Osteocyte (in vitro differentiated cells): ENCODE measurements around the gene NSMCE1. TPM values are rescaled to one million over a fixed set of nuclear protein-coding genes. Genes with fewer than 3 reads are reported as not detected.

ENCODE experiments used
- DNase-seq: peaks from one replicate; pipeline ENCODE4 v3.0.0; 2021; ENCODE audit warnings: mixed read lengths; ENCODE audit not compliant: unreplicated experiment; ENCODE audit errors: extremely low spot score
- H3K27ac Mint-ChIP-seq: one replicate; pipeline ENCODE4 v1.8.0; 2021; ENCODE audit warnings: mild to moderate bottlenecking, mixed read lengths; ENCODE audit not compliant: unreplicated experiment
- H3K27me3 Mint-ChIP-seq: one replicate; pipeline ENCODE4 v1.8.0; 2021; ENCODE audit warnings: mixed read lengths; ENCODE audit not compliant: unreplicated experiment
- H3K36me3 Mint-ChIP-seq: one replicate; pipeline ENCODE4 v1.8.0; 2021; ENCODE audit warnings: mixed read lengths; ENCODE audit not compliant: unreplicated experiment
- H3K4me1 Mint-ChIP-seq: one replicate; pipeline ENCODE4 v1.8.0; 2021; ENCODE audit warnings: mixed read lengths; ENCODE audit not compliant: unreplicated experiment
- H3K4me3 Mint-ChIP-seq: one replicate; pipeline ENCODE4 v1.8.0; 2021; ENCODE audit warnings: mild to moderate bottlenecking, moderate library complexity, mixed read lengths; ENCODE audit not compliant: unreplicated experiment
- H3K9me3 Mint-ChIP-seq: one replicate; pipeline ENCODE4 v1.8.0; 2021; ENCODE audit warnings: mixed read lengths; ENCODE audit not compliant: unreplicated experiment
- CTCF ChIP-seq: fragments of 200-600 bp; sonication (generic); IDR thresholded peaks from 2 replicates; pipeline ENCODE4 v1.5.0; 2021; ENCODE audit warnings: antibody characterized with exemption, mild to moderate bottlenecking, moderate library complexity
- total RNA-seq: library from RNA; stranded (reverse); gene quantifications from 2 replicates; pipeline ENCODE4 v1.2.1, GENCODE V29; 2021

NSMCE1 gene
- total RNA-seq, 1 donor from 2014 or later = 28.3 TPM

- Mint-ChIP-seq H3K9me3 (no peaks in the 10 kb centered on the region), H3K36me3 (no peaks in the 10 kb centered on the region), H3K27ac (no peak overlapping the region), H3K4me1 (no peaks in the 10 kb centered on the region), H3K27me3 (peaks cover 10% of the 10 kb centered on the region), H3K4me3 (no peak overlapping the region)
- no peak for DNase-seq
- TF ChIP-seq CTCF = no peak
Measured at GRCh38 chr16:27191352-27191924, 77.1 kb downstream of the NSMCE1 start.

DNA sequence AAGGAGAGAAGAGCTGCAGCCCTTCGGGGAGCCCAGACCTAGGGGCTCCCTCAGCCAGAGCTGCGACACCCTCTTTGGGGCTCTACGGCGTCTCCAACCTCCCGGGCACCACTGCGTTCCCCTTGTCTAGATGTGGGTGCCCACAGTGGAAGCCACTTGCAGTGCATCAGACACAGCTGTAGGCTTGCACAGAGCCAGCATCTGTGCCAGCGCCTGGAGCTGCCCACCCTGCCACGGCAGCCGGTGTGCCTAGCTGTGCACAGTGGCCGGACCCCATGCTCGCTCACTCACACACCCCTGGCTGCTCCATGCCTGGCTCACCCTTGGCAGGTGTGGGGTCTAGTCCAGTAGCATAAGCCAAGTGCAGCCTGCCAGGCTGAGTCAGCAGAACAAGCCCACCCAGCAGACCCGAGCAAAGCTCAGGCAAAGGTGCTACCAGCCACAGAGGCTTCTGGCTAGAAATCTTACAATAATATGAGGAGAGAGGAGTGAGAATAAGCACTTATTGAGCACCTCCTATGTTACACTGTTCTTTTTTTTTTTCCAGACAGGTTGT, 78.2 kb downstream of the NSMCE1 start:
- Mint-ChIP-seq H3K9me3 (no peaks in the 10 kb centered on the region), H3K36me3 (no peaks in the 10 kb centered on the region), H3K4me1 (no peaks in the 10 kb centered on the region), H3K27ac (no peak overlapping the region), H3K4me3 (no peak overlapping the region), H3K27me3 (peaks cover 5% of the 10 kb centered on the region)
- no peak for TF ChIP-seq CTCF
- DNase-seq = no peak

- Mint-ChIP-seq H3K36me3 (no peaks in the 10 kb centered on the region), H3K4me3 (no peak overlapping the region), H3K4me1 (no peaks in the 10 kb centered on the region), H3K27ac (no peak overlapping the region), H3K27me3 (no peaks in the 10 kb centered on the region), H3K9me3 (no peaks in the 10 kb centered on the region)
- no peak for TF ChIP-seq CTCF
- no peak for DNase-seq
Measured at GRCh38 chr16:27189335-27189972, 79.1 kb downstream of the NSMCE1 start.

- no peaks in the 10 kb centered on the region for H3K4me1 Mint-ChIP-seq
- H3K9me3 Mint-ChIP-seq = no peaks in the 10 kb centered on the region
- DNase-seq = no peak
- no peaks in the 10 kb centered on the region for H3K27me3 Mint-ChIP-seq
- H3K4me3 Mint-ChIP-seq = no peak overlapping the region
- no peaks in the 10 kb centered on the region for H3K36me3 Mint-ChIP-seq
- TF ChIP-seq CTCF = no peak
- H3K27ac Mint-ChIP-seq = no peak overlapping the region
Measured at GRCh38 chr16:27188633-27189032, 79.9 kb downstream of the NSMCE1 start.

DNA sequence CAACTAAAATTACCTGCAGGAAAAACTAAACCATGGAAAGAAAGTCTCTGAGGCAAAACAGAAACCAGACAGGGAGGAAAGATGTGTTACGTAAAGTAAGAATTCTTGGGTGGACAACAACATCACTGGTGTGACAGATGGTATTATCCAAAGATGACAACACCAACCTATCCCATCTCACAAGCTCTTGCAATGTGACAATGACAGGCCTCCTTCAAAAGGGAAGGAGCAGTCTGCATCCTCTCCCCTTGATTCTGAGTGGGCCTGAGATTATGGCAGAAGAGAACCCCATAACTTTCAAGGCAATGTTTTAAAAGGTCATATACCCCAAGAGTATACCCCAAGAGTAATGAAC, 82.8 kb downstream of the NSMCE1 start:
- no peak overlapping the region for H3K27ac Mint-ChIP-seq
- DNase-seq = no peak
- no peaks in the 10 kb centered on the region for H3K36me3 Mint-ChIP-seq
- H3K4me1 Mint-ChIP-seq = no peaks in the 10 kb centered on the region
- H3K4me3 Mint-ChIP-seq = no peak overlapping the region
- H3K27me3 Mint-ChIP-seq = peaks cover 7% of the 10 kb centered on the region
- H3K9me3 Mint-ChIP-seq = no peaks in the 10 kb centered on the region
- no peak for TF ChIP-seq CTCF
